H9 (cell line): Measurements from ENCODE around the gene NXPH1. TPM values are rescaled to one million over a fixed set of nuclear protein-coding genes. Genes with fewer than 3 reads are reported as not detected.

Source experiments
- DNase-seq: peaks from one replicate; pipeline ENCODE4 v3.0.0-alpha.2; 2017
- H2AFZ ChIP-seq: one replicate; pipeline ENCODE4 v1.6.1; 2013; ENCODE audit warnings: mild to moderate bottlenecking, low read length, control low read depth, moderate library complexity
- H2AK5ac ChIP-seq: 2 replicates; pipeline ENCODE4 v1.6.1; 2013; ENCODE audit warnings: low read length, control low read depth, mixed read lengths; ENCODE audit not compliant: insufficient read length
- H2BK120ac ChIP-seq: one replicate; pipeline ENCODE4 v1.6.1; 2013; ENCODE audit warnings: low read depth, mild to moderate bottlenecking, low read length, control low read depth, inconsistent platforms; ENCODE audit not compliant: poor library complexity, severe bottlenecking
- H2BK12ac ChIP-seq: 2 replicates; pipeline ENCODE4 v1.6.1; 2013; ENCODE audit warnings: low read length, control low read depth, mixed read lengths, low read depth; ENCODE audit not compliant: insufficient read length
- H2BK15ac ChIP-seq: 2 replicates; pipeline ENCODE4 v1.6.1; 2013; ENCODE audit warnings: low read depth, low read length, control low read depth
- H2BK20ac ChIP-seq: one replicate; pipeline ENCODE4 v1.6.1; 2013; ENCODE audit warnings: low read depth, mild to moderate bottlenecking, low read length, control low read depth, inconsistent platforms; ENCODE audit not compliant: poor library complexity, severe bottlenecking
- H2BK5ac ChIP-seq: 2 replicates; pipeline ENCODE4 v1.6.1; 2013; ENCODE audit warnings: low read length, control low read depth, mixed read lengths; ENCODE audit not compliant: insufficient read length
- H3K14ac ChIP-seq: 2 replicates; pipeline ENCODE4 v1.6.1; 2013; ENCODE audit warnings: low read length, control low read depth; ENCODE audit not compliant: insufficient read depth
- H3K18ac ChIP-seq: 2 replicates; pipeline ENCODE4 v1.6.1; 2013; ENCODE audit warnings: low read depth, mild to moderate bottlenecking, mixed read lengths, low read length, control low read depth; ENCODE audit not compliant: insufficient read length
- H3K23ac ChIP-seq: 2 replicates; pipeline ENCODE4 v1.6.1; 2013; ENCODE audit warnings: low read length, control low read depth, mixed read lengths, low read depth; ENCODE audit not compliant: insufficient read length
- H3K23me2 ChIP-seq: 2 replicates; pipeline ENCODE4 v1.6.1; 2013; ENCODE audit warnings: low read depth, mild to moderate bottlenecking, mixed read lengths, low read length, control low read depth; ENCODE audit not compliant: insufficient read length, poor library complexity, severe bottlenecking
- H3K27ac ChIP-seq: 2 replicates; pipeline ENCODE4 v1.5.1; 2013; ENCODE audit warnings: low read length, control low read depth, mixed read lengths, low read depth; ENCODE audit not compliant: insufficient read length
- H3K27me3 ChIP-seq: 2 replicates; pipeline ENCODE4 v1.6.1; 2013; ENCODE audit warnings: low read length, control low read depth, inconsistent platforms; ENCODE audit not compliant: insufficient read depth
- H3K4ac ChIP-seq: 2 replicates; pipeline ENCODE4 v1.6.1; 2013; ENCODE audit warnings: low read depth, mild to moderate bottlenecking, control low read depth, inconsistent platforms, low read length, moderate library complexity
- H3K4me1 ChIP-seq: 2 replicates; pipeline ENCODE4 v1.6.1; 2013; ENCODE audit warnings: low read length, control low read depth, inconsistent platforms; ENCODE audit not compliant: insufficient read depth
- H3K4me2 ChIP-seq: 2 replicates; pipeline ENCODE4 v1.6.1; 2013; ENCODE audit warnings: low read length, control low read depth, mixed read lengths; ENCODE audit not compliant: insufficient read length, insufficient read depth
- H3K56ac ChIP-seq: 2 replicates; pipeline ENCODE4 v1.6.1; 2013; ENCODE audit warnings: low read depth, mild to moderate bottlenecking, mixed read lengths, low read length, control low read depth; ENCODE audit not compliant: insufficient read length
- H3K79me1 ChIP-seq: 2 replicates; pipeline ENCODE4 v1.6.1; 2013; ENCODE audit warnings: low read depth, mild to moderate bottlenecking, moderate library complexity, low read length, control low read depth, inconsistent platforms; ENCODE audit not compliant: insufficient read depth, poor library complexity, severe bottlenecking
- H3K79me2 ChIP-seq: 2 replicates; pipeline ENCODE4 v1.6.1; 2013; ENCODE audit warnings: low read length, control low read depth, inconsistent platforms; ENCODE audit not compliant: insufficient read depth
- H3K9ac ChIP-seq: 2 replicates; pipeline ENCODE4 v1.6.1; 2013; ENCODE audit warnings: low read length, control low read depth, mixed read lengths; ENCODE audit not compliant: insufficient read length; ENCODE audit errors: extremely low read depth
- H3K9me3 ChIP-seq: one replicate; pipeline ENCODE4 v1.6.1; 2013; ENCODE audit warnings: low read depth, low read length, inconsistent platforms; ENCODE audit not compliant: control insufficient read depth
- H3T11ph ChIP-seq: one replicate; pipeline ENCODE4 v1.6.1; 2013; ENCODE audit warnings: mild to moderate bottlenecking, low read length, control low read depth, inconsistent platforms
- H4K20me1 ChIP-seq: one replicate; pipeline ENCODE4 v1.6.1; 2013; ENCODE audit not compliant: control insufficient read depth, insufficient read length, insufficient read depth
- H4K5ac ChIP-seq: 2 replicates; pipeline ENCODE4 v1.6.1; 2013; ENCODE audit warnings: low read depth, mild to moderate bottlenecking, mixed read lengths, low read length, control low read depth; ENCODE audit not compliant: insufficient read length
- H4K8ac ChIP-seq: replicated peaks from 2 replicates; pipeline ENCODE4 v1.6.1; 2013; ENCODE audit warnings: low read length, control low read depth, mixed read lengths, low read depth; ENCODE audit not compliant: insufficient read length
- H4K91ac ChIP-seq: 2 replicates; pipeline ENCODE4 v1.6.1; 2013; ENCODE audit warnings: low read depth, mild to moderate bottlenecking, moderate library complexity, mixed read lengths, low read length, control low read depth; ENCODE audit not compliant: insufficient read length
- H3K27ac Mint-ChIP-seq, 3 experiments: 2 replicates in 2 of 3; 3 replicates in 1 of 3; pipeline ENCODE4 v1.8.0; 2020 to 2021; ENCODE audit warnings: mixed read lengths in 3 of 3, mild to moderate bottlenecking in 1 of 3, moderate library complexity in 1 of 3
- H3K27me3 Mint-ChIP-seq: 2 replicates; pipeline ENCODE4 v1.8.0; 2021; ENCODE audit warnings: low read depth, mild to moderate bottlenecking, moderate library complexity, mixed read lengths
- H3K36me3 Mint-ChIP-seq, 3 experiments: 2 replicates in 2 of 3; 3 replicates in 1 of 3; pipeline ENCODE4 v1.8.0; 2020 to 2021; ENCODE audit warnings: low read depth in 3 of 3, mixed read lengths in 3 of 3; ENCODE audit not compliant: insufficient read depth in 1 of 3
- H3K4me1 Mint-ChIP-seq, 2 experiments: 2 replicates each; pipeline ENCODE4 v1.8.0; 2020; ENCODE audit warnings: mixed read lengths in 2 of 2
- H3K4me3 Mint-ChIP-seq, 2 experiments: 2 replicates in 1 of 2; 3 replicates in 1 of 2; pipeline ENCODE4 v1.8.0; 2020 to 2021; ENCODE audit warnings: mild to moderate bottlenecking in 2 of 2, mixed read lengths in 2 of 2, moderate library complexity in 1 of 2
- H3K9me3 Mint-ChIP-seq, 2 experiments: 2 replicates in 1 of 2; 3 replicates in 1 of 2; pipeline ENCODE4 v1.8.0; 2020; ENCODE audit warnings: mild to moderate bottlenecking in 2 of 2, mixed read lengths in 2 of 2, moderate library complexity in 1 of 2
- CTCF ChIP-seq: fragments of 200-600 bp; sonication (generic); conservative IDR thresholded peaks from 3 replicates; pipeline ENCODE4 v1.8.0; 2021; ENCODE audit warnings: antibody characterized with exemption, mild to moderate bottlenecking
- total RNA-seq: library from RNA; stranded (reverse); gene quantifications from 2 replicates; pipeline ENCODE4 v1.2.1, GENCODE V29; 2021

The NXPH1 gene
- total RNA-seq, 1 experiment from 2014 or later: 0.15 TPM

- Histone ChIP-seq H4K20me1 (no peaks in the 10 kb centered on the region), H3K4ac (no peak overlapping the region), H3K18ac (no peak overlapping the region), H2BK120ac (no peak overlapping the region), H2BK20ac (no peak overlapping the region), H3K14ac (no peak overlapping the region), H3K79me2 (no peaks in the 10 kb centered on the region), H3K23me2 (no peaks in the 10 kb centered on the region), H3T11ph (no peak overlapping the region), H2BK15ac (no peak overlapping the region), H4K5ac (no peak overlapping the region), H3K56ac (no peak overlapping the region), H4K91ac (no peak overlapping the region), H3K27ac (no peak overlapping the region), H4K8ac (no peak overlapping the region), H2AFZ (no peak overlapping the region), H3K9ac (no peak overlapping the region), H3K4me1 (no peaks in the 10 kb centered on the region), H2BK5ac (no peak overlapping the region), H3K9me3 (no peaks in the 10 kb centered on the region), H3K79me1 (no peaks in the 10 kb centered on the region), H3K23ac (no peak overlapping the region), H2AK5ac (no peak overlapping the region), H2BK12ac (no peak overlapping the region), H3K4me2 (no peak overlapping the region), H3K27me3 (no peaks in the 10 kb centered on the region)
- Mint-ChIP-seq H3K4me3 (no peak overlapping the region), H3K4me1 (no peaks in the 10 kb centered on the region; a peak in 2 of 4 replicates), H3K27ac (no peak overlapping the region), H3K9me3 (peaks cover 3 to 11% of the 10 kb centered on the region in 2 experiments; a peak in 4 of 5 replicates), H3K36me3 (peaks cover 0 to 7% (median 4%) of the 10 kb centered on the region in 3 experiments; a peak in 4 of 7 replicates), H3K27me3 (no peaks in the 10 kb centered on the region)
- no peak for DNase-seq
- TF ChIP-seq CTCF: no peak
Measured at GRCh38 chr7:8714791-8715190, 281.4 kb downstream of the NXPH1 start.
